ENCODE data around the gene C10orf62. TPM values are rescaled to one million over a fixed set of nuclear protein-coding genes. Genes with fewer than 3 reads are reported as not detected.

Gene C10orf62
- total and polyA plus RNA-seq, 10 of the 15 experiments (the other 5 are each of a cell fraction or from before 2014, with no cell fraction given): not detected

DNA sequence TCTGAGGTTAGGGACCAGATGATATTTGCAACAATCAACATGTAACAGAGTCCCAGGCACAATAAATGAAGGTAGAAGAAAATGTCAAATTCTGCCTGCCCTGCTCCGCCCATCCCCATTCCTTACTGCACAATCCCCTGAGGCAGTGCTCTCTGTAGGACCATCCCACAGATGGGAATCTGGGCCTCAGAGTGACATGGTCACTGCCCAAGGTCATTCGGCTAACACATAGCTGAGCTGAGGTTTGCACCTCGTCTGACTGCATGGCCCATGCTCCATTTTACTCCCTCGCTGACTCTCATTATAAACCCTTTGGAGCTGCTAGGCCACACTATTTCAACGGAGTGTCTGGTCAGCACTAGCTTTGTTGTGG lies 4.1 kb upstream of the C10orf62 start:
- BruUV-seq (replicated peaks): no TSS peak
- TF ChIP-seq JUND (IDR thresholded peaks at IDR 0.05; ENCODE audit: low read depth, low read length) (no peak), IKZF2 (IDR thresholded peaks at IDR 0.05) (no peak), ETV6 (conservative IDR thresholded peaks at IDR 0.05 in 1 of 2, IDR thresholded peaks at IDR 0.05 in 1 of 2; ENCODE audit: borderline replicate concordance in 1 of 2, low read depth in 1 of 2) (no peak), SPI1 (IDR thresholded peaks at IDR 0.05; ENCODE audit: borderline replicate concordance, insufficient read depth, low read depth, low read length) (no peak), YY1 (IDR thresholded peaks at IDR 0.05; ENCODE audit: low read depth, low read length) (no peak)
- TF ChIP-seq, protein P1, sequence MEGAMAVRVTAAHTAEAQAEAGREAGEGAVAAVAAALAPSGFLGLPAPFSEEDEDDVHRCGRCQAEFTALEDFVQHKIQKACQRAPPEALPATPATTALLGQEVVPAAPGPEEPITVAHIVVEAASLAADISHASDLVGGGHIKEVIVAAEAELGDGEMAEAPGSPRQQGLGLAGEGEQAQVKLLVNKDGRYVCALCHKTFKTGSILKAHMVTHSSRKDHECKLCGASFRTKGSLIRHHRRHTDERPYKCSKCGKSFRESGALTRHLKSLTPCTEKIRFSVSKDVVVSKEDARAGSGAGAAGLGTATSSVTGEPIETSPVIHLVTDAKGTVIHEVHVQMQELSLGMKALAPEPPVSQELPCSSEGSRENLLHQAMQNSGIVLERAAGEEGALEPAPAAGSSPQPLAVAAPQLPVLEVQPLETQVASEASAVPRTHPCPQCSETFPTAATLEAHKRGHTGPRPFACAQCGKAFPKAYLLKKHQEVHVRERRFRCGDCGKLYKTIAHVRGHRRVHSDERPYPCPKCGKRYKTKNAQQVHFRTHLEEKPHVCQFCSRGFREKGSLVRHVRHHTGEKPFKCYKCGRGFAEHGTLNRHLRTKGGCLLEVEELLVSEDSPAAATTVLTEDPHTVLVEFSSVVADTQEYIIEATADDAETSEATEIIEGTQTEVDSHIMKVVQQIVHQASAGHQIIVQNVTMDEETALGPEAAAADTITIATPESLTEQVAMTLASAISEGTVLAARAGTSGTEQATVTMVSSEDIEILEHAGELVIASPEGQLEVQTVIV (IDR thresholded peaks at IDR 0.05; ENCODE audit: borderline replicate concordance, partially characterized antibody): no peak
- TF ChIP-seq, protein P2, sequence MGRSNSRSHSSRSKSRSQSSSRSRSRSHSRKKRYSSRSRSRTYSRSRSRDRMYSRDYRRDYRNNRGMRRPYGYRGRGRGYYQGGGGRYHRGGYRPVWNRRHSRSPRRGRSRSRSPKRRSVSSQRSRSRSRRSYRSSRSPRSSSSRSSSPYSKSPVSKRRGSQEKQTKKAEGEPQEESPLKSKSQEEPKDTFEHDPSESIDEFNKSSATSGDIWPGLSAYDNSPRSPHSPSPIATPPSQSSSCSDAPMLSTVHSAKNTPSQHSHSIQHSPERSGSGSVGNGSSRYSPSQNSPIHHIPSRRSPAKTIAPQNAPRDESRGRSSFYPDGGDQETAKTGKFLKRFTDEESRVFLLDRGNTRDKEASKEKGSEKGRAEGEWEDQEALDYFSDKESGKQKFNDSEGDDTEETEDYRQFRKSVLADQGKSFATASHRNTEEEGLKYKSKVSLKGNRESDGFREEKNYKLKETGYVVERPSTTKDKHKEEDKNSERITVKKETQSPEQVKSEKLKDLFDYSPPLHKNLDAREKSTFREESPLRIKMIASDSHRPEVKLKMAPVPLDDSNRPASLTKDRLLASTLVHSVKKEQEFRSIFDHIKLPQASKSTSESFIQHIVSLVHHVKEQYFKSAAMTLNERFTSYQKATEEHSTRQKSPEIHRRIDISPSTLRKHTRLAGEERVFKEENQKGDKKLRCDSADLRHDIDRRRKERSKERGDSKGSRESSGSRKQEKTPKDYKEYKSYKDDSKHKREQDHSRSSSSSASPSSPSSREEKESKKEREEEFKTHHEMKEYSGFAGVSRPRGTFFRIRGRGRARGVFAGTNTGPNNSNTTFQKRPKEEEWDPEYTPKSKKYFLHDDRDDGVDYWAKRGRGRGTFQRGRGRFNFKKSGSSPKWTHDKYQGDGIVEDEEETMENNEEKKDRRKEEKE (IDR thresholded peaks at IDR 0.05): no peak
- TF ChIP-seq, protein P3, sequence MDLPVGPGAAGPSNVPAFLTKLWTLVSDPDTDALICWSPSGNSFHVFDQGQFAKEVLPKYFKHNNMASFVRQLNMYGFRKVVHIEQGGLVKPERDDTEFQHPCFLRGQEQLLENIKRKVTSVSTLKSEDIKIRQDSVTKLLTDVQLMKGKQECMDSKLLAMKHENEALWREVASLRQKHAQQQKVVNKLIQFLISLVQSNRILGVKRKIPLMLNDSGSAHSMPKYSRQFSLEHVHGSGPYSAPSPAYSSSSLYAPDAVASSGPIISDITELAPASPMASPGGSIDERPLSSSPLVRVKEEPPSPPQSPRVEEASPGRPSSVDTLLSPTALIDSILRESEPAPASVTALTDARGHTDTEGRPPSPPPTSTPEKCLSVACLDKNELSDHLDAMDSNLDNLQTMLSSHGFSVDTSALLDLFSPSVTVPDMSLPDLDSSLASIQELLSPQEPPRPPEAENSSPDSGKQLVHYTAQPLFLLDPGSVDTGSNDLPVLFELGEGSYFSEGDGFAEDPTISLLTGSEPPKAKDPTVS (IDR thresholded peaks at IDR 0.05; ENCODE audit: low read depth, low read length): no peak
- TF ChIP-seq, protein P4, sequence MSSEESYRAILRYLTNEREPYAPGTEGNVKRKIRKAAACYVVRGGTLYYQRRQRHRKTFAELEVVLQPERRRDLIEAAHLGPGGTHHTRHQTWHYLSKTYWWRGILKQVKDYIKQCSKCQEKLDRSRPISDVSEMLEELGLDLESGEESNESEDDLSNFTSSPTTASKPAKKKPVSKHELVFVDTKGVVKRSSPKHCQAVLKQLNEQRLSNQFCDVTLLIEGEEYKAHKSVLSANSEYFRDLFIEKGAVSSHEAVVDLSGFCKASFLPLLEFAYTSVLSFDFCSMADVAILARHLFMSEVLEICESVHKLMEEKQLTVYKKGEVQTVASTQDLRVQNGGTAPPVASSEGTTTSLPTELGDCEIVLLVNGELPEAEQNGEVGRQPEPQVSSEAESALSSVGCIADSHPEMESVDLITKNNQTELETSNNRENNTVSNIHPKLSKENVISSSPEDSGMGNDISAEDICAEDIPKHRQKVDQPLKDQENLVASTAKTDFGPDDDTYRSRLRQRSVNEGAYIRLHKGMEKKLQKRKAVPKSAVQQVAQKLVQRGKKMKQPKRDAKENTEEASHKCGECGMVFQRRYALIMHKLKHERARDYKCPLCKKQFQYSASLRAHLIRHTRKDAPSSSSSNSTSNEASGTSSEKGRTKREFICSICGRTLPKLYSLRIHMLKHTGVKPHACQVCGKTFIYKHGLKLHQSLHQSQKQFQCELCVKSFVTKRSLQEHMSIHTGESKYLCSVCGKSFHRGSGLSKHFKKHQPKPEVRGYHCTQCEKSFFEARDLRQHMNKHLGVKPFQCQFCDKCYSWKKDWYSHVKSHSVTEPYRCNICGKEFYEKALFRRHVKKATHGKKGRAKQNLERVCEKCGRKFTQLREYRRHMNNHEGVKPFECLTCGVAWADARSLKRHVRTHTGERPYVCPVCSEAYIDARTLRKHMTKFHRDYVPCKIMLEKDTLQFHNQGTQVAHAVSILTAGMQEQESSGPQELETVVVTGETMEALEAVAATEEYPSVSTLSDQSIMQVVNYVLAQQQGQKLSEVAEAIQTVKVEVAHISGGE (CRISPR knock-in tag; IDR thresholded peaks at IDR 0.05): no peak
- no peak overlapping the region for H3K4me2 ChIP-seq (ENCODE audit: control insufficient read depth, insufficient read depth)

More for the DNA sequence above, 4.1 kb upstream of the C10orf62 start:
- Histone ChIP-seq H3K9me3 (replicated peaks; ENCODE audit: control insufficient read depth, insufficient read depth, low read length) (no peaks in the 10 kb centered on the region), H3K9ac (ENCODE audit: control insufficient read depth, insufficient read depth, low read length) (no peak overlapping the region), H3K79me2 (ENCODE audit: control insufficient read depth, insufficient read depth, low read length) (no peaks in the 10 kb centered on the region), H3K36me3 (ENCODE audit: control insufficient read depth in 2 of 2, insufficient read depth in 2 of 2, low read length in 1 of 2) (no peaks in the 10 kb centered on the region), H4K20me1 (ENCODE audit: control insufficient read depth, insufficient read depth) (no peaks in the 10 kb centered on the region), H2AFZ (ENCODE audit: control insufficient read depth, low read depth, low read length) (no peak overlapping the region; the same call in 1 of the 2 replicates), H3K27me3 (replicated peaks in 1 of 2; ENCODE audit: control insufficient read depth in 2 of 2, insufficient read depth in 2 of 2, low read length in 1 of 2) (no peaks in the 10 kb centered on the region), H3K27ac (ENCODE audit: control insufficient read depth, insufficient read depth) (no peak overlapping the region), H3K4me1 (ENCODE audit: control insufficient read depth, insufficient read depth, low read length) (no peaks in the 10 kb centered on the region), H3K4me3 (no peak overlapping the region)
- DNase-seq (ENCODE audit: low read depth, low spot score) (no peak), FAIRE-seq (no peak), ATAC-seq (no peak)
- WGBS (ENCODE audit: insufficient coverage, insufficient replicate concordance, low lambda C conversion rate, missing lambda C conversion rate): 37% methylated on average over 5 of the region's 5 CpGs
- in situ Hi-C loops (cut with MboI): no loop called here
- intact Hi-C loops (cut with micrococcal nuclease; ENCODE audit: unreplicated experiment): no loop called here
- ChIA-PET SMC1A (ENCODE audit: uncharacterized antibody, unreplicated experiment) (no interaction called here), RAD21 (ENCODE audit: unreplicated experiment) (no interaction called here), CTCF (interaction anchor here (0.7 to 4.7 kb wide), 2 partner anchors 13 to 203 kb away, joined by 3 to 29 read pairs; partner anchors contain the start of gene ANKRD2), POLR2A (interaction anchor here (0.7 kb wide), 1 partner anchor 1028 kb away, joined by 3 read pairs; no protein-coding TSS in a partner anchor)
